OCI-LY3 (cell line): Measurements from ENCODE around the gene HDAC4.

ENCODE experiments used
- CTCF ChIP-seq: fragments of 200-600, 300-600 bp; sonication (generic); IDR thresholded peaks from 2 replicates; pipeline ENCODE4 v1.5.1; 2014; ENCODE audit warnings: antibody characterized with exemption, low read length, low read depth
- EZH2phosphoT487 ChIP-seq: fragments of 200-600 bp; shearing (Covaris generic); IDR thresholded peaks from 2 replicates; pipeline ENCODE4 v1.6.1; 2018; ENCODE audit warnings: antibody characterized with exemption, mixed run types, low read depth

GRCh38 chr2:239390546-239391285 is 10.1 kb downstream of the HDAC4 start:
- TF ChIP-seq CTCF (no peak), EZH2phosphoT487 (no peak)
